ENCODE data around the gene ROMO1. TPM values are rescaled to one million over a fixed set of nuclear protein-coding genes. Genes with fewer than 3 reads are reported as not detected.

Gene ROMO1
- total and polyA plus RNA-seq, 10 of the 15 experiments (the other 5 are each of a cell fraction or from before 2014, with no cell fraction given), result 23.2 to 631 (median 352) TPM

- TF ChIP-seq USF2 (IDR thresholded peaks at IDR 0.05; ENCODE audit: borderline replicate concordance, low read depth, low read length), result no peak
- TF ChIP-seq BACH1 (IDR thresholded peaks at IDR 0.05; ENCODE audit: borderline replicate concordance), result no peak; the same call in none of the 2 replicates
- no peak for TF ChIP-seq E2F8 (IDR thresholded peaks at IDR 0.05; ENCODE audit: low read depth, partially characterized antibody)
- TF ChIP-seq ZSCAN29 (IDR thresholded peaks at IDR 0.05), result no peak
- no peak for TF ChIP-seq PBX3 (IDR thresholded peaks at IDR 0.05; ENCODE audit: insufficient replicate concordance, low read depth, low read length)
- no peak for TF ChIP-seq SREBF2 (IDR thresholded peaks at IDR 0.05; ENCODE audit: low read length)
- no peak for TF ChIP-seq RAD21 (IDR thresholded peaks at IDR 0.05; ENCODE audit: insufficient read depth, low read depth, low read length)
- TF ChIP-seq TCF3 (IDR thresholded peaks at IDR 0.05; ENCODE audit: borderline replicate concordance, insufficient read depth, low read depth, low read length), result no peak; the same call in 1 of the 2 replicates
- peak; percentile 87 for TF ChIP-seq SMAD1 (IDR thresholded peaks at IDR 0.05; ENCODE audit: low read depth, partially characterized antibody)
- no peak for TF ChIP-seq YBX1 (IDR thresholded peaks at IDR 0.05)
- TF ChIP-seq BHLHE40 (IDR thresholded peaks at IDR 0.05; ENCODE audit: borderline replicate concordance in 1 of 2, low read depth in 2 of 2, low read length in 1 of 2), result peak; percentile 37 to 64; a peak in 2 of 4 replicates
- no peak for TF ChIP-seq ZNF24 (IDR thresholded peaks at IDR 0.05)
- TF ChIP-seq NR2C2 (IDR thresholded peaks at IDR 0.05; ENCODE audit: borderline replicate concordance, control insufficient read depth, insufficient read length, low read depth), result no peak
- no peak for TF ChIP-seq SMC3 (IDR thresholded peaks at IDR 0.05; ENCODE audit: borderline replicate concordance, low read length)
- no peak for TF ChIP-seq EZH2 (IDR thresholded peaks at IDR 0.05; ENCODE audit: borderline replicate concordance, control insufficient read depth, low read depth, low read length)
- no peak for TF ChIP-seq ZNF217 (IDR thresholded peaks at IDR 0.05)
- TF ChIP-seq CBX5 (IDR thresholded peaks at IDR 0.05; ENCODE audit: low read depth), result 0 out of 2 replicates have a peak, but pooled peaks have one; percentile 17
- TF ChIP-seq MAX (IDR thresholded peaks at IDR 0.05; ENCODE audit: low read depth, low read length), result peak; percentile 84
- TF ChIP-seq CEBPB (IDR thresholded peaks at IDR 0.05; ENCODE audit: borderline replicate concordance in 1 of 2, low read depth in 2 of 2, low read length in 2 of 2), result no peak
- TF ChIP-seq IRF4 (IDR thresholded peaks at IDR 0.05; ENCODE audit: low read depth, low read length), result no peak
Observed at GRCh38 chr20:35664466-35665206, 34.6 kb upstream of the ROMO1 start, which contains the start of the genes CPNE1 and RBM12 (continued).

Data from GM12878 (cell line).